HG03175 (cell line): ENCODE measurements around the gene UROS.

Experiments used
- ATAC-seq: cut with Tn5 transposase; IDR thresholded peaks from one replicate; pipeline ENCODE4 v1.9.1; 2021; ENCODE audit warnings: mild to moderate bottlenecking, moderate library complexity; ENCODE audit not compliant: unreplicated experiment

UROS gene

DNA sequence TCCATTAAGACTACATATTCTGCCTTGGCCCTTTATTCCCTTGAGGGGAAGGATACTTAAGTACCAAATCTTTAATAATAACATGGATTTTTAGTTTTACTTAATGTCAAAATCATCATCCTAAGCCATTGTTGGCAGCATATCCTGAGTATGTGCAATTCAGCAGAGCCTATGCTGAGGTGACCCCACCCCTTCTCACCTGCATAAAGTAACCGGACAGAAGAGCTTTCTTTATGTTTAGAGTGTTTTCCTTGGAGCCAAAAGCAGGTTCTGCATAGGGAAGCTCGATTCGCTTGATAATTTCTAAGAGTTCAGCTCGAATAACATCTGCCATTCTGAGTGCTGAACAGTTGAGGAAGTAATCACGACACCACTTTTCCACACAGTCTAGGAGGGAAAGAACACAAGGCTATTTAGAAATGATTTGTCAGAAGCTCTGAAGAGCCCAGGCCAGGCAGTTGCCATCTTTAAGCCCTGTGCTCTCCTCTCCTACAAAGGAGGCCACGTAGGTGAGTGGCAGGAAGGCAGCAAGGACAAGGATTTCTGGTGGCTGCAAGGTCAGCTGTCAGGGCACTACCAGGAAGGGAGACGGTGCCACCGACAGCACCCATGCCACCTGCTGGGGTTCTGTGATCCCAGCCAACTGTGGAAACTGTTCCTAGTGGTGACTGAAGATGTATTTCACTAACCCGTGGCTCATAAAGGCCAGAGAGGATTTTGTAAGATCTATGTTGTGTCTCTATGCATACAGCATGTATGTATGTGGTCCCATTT lies 15.9 kb upstream of the UROS start:
- ATAC-seq = no peak

DNA sequence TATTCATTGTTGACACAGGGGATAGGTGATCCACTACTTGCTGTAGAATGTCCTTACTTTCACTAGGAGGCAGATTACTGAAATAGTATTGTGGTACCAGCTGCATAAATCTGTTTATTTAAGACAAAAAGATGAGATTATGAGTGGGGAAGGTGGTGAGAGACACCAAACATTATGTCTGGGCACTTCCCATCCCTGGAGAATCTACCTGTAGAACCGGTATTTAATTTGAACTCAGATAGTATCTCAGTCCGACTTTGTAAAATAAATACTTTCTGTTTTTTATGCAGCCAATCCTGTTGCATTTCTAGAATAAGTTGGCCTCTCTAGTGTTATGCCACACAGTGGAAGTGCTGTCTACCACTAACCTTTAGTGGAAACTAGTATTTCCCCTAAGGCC lies 13.7 kb upstream of the UROS start:
- ATAC-seq = no peak

DNA sequence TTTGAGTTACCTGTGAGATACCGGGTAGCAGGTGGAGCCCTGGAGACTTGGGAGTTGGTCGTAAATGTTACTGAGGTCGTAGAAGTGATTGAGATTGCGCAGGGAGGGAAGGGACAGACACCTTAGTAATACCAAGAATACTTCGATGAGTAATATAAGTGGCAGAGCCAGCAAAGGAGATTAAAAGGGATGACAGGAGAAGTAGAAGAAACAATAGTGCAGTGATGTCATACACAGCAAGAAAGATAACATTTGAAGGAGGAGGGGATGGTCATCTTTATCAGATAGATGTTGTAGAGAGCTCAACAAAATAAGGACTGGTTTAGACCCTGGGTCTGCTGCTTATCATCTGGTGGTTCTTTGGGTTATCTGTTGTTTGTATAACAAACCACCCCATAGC lies 5.3 kb upstream of the UROS start:
- no peak for ATAC-seq

DNA sequence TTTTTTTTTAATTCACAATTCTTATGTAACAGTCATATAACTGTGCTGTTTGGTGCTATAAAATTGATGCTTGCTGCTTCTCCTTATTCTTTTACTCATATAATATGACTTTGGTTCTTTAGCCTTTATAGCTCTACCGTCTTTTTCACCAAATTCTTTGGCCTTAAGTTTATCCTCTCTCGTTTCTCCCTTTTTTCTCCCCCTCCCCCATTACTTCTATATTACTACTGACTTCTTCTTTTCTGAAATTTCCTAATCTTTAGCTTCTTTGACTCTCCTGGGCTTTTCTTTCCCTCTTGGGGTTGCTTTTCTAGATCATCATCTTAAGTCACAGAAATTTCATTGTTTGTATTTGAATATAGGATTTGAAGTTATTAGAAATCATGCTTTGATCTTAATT lies 4.1 kb upstream of the UROS start:
- ATAC-seq = no peak

DNA sequence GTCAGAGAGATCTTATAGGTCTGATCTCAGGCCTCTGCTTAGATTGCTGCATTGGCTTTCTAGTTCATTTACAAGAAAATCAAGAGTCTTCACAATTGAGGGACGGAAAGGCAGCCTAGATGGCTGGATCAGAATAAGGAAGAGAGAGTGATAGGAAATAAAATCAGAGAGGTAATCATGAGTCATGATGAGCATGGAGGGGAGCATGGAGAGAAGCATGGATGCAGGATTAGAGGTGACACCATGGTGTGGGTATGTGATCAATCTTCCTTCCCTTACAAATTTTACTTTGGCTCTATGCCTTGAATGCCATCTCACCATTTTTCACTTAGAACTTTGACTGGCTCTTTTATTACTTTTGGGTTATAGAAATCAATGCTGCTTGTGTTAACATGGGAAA lies 1.7 kb upstream of the UROS start:
- no peak for ATAC-seq

DNA sequence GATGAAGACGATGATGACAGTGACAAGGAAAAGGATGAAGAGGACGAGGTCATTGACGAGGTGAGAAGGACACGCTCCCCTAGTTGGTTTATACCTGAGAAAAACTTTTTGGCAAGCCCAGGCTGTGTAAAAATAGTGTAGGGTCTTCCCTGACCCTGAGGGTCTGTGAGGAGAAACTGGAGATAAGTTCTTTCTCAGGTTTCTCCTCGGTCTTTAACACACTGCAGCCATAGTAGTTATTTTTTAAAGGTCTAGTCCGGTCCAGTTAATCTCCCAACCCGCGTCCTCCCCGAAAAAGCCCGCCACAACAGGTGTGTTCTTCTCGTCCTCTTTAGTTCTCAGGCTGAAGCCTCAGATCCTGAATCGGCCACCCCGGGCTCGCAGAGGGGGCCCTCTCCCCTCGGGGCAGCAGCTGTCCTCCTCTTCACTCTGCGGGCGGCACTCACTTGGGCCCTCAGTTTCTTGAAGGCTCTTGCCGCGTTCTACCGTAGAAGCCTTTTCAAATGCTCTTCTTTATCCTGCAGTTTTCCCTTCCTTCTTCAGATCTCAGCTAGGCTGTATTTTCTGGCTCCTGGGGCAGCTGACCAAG lies 699 bp upstream of the UROS start:
- ATAC-seq = peak; percentile 1

DNA sequence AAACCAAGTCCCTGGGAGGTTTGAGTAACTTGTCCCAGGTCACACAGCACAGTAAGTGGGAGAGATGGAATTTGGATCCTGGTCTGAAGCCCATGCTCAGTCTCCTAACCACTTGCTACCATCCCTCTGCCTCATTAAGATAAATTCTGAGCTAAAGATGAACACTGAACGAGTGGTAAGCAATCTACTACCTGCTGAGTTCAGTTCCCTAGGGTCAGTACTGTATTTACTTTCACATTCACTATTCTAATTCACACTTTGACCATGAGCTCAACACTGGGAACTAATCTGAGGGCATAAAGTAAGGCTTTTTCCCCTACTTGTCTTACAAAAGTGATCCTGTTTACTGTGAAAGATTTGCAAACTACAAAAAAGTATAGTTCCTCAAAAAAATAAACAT lies 2.4 kb downstream of the UROS start:
- ATAC-seq = peak; percentile 66

DNA sequence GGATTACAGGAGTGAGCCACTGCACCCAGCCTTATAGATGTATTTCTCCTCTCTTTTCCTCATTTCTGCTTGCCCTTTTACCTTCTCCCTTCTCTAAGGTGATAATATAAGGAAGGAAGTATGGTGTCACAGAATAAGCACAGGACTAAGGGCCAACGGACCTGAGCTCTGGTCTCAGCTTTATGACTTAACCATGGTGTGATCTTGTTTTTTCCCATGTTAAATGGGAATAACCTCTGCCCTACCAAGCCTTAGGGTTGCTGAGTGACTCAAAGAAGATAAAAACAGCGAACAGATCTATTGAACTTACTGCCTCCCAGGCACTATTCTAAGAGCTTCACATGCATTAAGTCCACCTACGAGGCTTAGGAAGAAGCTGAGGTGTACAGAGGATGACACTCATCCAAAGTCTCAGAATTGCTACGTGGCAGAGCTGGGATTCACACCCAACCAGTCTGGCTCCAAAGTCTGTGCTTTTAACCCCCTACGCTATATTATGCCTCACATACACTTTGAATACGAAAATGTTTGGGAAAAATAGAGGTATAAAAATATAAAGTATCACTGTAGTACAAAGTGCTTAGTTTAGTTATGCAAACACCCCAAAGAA lies 5.6 kb downstream of the UROS start:
- no peak for ATAC-seq

DNA sequence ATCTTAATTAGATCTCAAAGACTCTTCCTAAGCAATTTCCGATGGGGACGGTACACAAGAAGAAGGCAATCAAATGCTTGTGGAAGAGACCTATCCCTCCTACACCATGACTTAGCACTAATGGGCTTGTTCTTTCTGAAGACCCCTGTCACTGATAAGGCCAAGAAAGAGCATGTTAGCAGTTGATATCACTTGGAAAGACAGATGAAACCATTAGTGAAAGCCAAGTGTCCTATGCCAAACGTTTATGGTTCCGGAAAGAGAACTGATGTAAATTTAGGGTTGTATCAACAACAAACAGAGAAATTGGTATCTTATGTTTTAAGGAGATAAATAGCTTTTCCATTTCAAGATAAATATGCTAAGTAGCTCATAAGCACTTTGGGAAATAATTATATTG lies 6.5 kb downstream of the UROS start:
- no peak for ATAC-seq

DNA sequence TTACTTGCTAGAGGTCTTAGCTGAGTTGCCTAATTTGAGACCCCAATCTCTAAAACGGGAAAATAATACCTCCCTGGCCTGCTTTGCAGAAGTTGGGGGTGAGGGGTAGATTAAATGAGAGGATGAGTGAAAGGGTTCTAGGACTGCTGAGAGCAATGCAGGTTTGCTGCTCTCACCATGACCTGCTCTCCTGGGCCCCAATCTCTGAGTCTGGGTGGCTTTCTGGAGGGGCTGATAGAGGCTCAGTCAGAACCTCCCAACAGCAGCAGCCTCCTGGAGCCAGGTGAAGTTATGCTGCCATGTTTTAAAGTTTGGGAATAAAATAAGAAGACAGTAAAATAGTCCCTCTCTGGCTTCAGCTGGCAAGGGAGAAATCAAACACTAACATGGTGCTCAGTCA lies 7.3 kb downstream of the UROS start:
- no peak for ATAC-seq

DNA sequence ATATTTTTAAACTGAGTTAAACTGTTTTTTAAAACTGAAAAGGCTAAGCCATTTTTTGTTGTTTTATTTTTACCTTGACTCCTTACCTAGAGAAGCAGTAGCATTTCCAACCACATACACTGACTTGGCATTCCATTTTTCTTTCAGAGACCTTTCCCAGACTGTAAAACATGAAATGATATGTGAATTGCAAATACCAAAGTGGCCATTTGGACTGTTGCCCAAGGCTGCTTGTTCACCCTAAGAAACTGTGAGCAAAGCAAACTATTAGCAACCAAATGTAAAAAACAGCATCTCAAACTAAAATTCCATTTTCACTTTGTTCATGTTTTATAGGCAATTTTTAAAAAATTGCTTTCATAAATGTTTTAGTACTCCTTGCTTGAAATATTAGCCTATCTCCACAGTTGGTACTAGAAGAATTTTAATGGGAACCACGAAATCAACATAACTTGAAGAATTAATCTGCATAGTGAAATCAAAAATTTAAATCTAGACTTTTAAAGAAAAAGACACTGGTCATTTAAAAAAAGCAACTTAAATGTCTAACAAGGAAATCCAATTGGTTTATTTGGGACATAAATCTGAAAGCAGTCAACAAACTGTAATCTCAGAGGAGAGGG lies 10.8 kb downstream of the UROS start:
- no peak for ATAC-seq

DNA sequence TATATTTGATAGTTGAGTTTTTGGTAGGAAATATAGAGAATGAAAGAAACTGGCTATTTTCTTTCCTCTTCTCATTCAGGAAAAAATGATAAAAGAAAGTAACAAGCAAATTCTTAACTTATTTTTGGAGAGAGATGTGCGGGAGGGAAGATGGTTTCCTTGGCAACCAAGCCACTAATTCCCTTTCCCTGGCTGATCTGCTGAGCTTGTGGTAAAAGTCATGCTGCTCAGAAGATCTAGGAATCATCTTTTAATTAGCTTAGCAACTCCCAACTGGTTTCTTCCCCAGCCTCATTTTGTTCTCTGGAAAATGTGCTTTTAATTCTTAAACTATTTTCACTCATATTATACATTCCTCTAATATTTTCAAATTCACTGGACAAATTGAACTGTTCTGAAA lies 11.8 kb downstream of the UROS start:
- ATAC-seq = no peak

DNA sequence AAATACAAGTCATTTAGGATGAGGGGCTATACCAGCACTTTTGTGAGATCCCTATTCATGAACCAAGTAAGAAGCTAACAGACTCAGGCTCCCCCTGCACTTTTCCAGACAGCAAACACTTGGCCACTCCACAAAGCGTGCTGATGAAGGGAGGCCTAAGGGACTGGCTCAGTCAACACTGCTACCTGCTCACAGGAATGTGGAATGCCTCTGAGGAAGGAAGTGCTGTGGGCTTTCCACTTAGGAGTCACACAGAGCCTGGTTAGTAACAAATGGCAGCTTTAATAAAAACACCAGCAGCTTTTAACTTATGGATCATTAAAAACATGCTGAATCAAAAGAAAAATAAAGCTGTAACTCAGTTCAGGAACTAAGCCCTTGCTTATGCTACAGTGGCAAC lies 15.0 kb downstream of the UROS start:
- no peak for ATAC-seq

DNA sequence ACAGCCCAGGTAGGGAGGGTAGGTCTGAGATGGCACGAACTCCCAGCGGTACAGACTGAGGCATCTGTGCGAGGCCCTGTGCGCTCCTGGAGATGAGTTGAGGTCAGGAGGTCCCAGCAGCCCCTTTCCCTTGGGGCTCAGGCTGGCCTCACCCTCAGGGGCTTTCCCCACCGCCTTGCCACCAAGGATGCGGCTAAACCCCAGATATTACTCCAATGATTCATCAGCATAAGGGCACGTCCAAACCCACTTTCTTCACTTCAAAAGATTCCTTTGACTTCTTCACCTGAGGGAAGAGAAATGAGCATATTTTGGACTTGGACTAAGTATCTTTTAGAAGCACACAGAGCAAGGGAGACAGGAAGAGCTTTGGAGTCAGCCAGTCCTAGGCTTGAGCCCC lies 20.3 kb downstream of the UROS start:
- no peak for ATAC-seq

DNA sequence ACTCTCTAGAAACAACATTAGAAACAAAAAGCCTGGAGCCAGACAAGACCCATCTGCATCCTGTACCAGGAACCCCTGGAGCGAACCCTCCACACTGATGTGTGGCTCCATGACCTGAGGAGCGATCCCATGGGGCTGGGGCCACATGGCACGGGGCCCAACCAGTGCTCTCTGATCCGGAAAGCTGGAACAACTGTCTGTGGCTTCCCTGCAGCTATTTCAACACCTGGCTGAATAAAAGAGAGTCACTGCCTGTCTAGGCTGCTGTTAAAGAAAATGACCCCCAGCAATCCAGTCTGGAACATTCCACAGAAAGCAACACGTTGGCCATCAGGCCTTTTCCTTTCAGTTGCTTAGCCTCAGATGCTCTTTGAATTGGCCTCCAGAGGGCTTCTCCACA lies 20.9 kb downstream of the UROS start:
- no peak for ATAC-seq

DNA sequence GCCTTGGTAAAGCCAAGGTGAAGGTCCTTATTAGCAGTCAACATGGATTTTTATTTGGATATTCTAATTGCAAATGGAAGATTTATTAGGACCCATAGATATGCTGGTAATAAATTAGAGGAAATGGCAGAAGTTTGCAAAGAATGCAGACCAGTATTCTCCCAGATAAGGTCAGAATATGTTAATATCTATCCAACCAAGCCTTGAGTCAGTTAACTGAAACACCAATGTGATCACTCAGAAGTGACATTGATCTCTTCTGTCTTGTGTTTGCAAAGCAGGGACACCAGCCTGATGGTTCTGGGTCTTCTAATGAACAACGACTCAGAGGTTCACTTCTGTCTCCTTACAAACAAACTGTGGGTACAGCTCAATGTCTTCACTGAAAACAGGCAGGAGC lies 21.5 kb downstream of the UROS start:
- no peak for ATAC-seq

DNA sequence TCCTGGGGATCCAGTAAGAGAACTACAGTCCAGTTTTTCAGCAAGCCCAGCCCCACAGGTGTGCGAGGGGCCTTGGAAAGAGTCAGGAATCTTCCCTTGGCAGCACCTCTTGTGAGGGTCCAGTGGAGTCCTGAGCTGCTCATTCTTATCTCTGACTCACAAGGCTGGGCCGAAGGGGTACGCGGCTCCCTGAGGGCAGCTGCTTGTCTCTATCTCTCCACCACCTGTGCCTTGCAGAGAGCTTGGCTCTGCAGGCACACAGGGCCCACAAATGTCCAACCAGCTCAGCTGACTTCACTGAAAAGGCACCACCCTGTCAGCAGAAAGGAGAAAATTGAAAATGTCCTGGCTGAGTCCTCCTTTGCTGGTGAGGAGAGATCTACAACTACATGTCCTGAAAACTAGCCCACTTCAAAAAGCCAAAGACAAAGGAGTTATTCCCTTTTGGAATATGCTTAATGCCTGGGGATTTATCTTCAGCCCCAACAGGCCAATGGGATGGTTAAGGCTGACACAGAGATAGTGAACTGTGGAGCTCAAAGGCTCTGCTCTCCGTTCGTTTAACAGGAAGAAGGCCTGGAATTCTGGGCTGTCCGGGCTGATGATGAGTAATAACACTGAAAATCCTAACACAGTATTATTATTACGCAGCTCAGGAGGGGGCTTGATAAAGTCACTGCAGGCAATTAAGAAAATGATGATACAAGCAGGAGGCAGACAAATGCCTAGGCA lies 23.4 kb downstream of the UROS start:
- ATAC-seq = no peak

DNA sequence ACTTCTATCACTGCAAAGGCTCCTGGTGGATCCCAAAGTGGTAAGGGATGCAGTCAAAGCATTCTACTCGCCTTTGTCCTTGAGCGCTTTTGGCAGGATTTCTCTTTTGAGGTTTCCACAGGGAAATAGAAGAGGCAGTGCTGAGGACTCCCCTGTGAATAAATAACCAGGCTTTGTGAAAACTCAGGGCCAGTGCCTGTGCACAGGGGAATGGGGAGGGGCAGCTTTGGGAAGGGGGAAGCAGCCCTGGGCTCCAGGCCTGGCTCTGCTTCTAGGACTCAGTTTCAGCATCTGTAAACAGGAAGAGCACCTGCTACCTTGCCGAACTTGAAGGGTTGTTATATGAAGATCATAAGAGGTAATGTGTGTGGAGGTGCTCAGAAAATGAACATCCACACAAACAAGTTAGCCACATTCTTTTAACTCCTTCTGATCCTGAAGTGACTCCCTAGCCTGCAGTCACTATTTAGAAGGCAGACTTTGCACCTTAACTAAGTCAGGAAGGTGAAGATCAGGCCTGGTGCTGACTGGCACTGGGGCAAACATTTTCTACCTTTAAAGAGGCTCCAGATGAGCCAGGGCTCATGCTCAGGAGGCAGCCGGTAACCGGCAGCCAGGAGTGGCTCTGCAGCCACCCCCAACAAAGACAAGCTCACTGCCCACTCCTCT lies 24.9 kb downstream of the UROS start:
- no peak for ATAC-seq

DNA sequence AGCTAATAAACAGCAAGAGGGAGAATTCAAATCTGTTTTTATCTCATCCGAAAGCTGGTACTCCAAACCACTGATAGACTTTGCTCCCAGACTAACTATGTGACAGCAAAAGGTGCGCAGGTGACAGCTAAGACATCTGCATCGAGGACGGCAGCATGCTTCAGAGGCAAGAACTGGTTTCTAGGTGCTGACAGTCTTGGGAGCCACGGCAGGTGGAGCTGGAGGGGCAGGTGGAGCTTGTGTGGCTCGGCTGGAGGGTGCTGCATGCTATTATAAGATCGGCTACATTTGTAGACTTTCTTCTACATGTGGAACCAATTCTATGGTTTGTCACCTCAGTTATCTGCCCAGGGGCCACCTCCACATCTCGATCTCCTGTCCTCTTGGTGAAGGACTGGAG lies 25.6 kb downstream of the UROS start:
- ATAC-seq = no peak

DNA sequence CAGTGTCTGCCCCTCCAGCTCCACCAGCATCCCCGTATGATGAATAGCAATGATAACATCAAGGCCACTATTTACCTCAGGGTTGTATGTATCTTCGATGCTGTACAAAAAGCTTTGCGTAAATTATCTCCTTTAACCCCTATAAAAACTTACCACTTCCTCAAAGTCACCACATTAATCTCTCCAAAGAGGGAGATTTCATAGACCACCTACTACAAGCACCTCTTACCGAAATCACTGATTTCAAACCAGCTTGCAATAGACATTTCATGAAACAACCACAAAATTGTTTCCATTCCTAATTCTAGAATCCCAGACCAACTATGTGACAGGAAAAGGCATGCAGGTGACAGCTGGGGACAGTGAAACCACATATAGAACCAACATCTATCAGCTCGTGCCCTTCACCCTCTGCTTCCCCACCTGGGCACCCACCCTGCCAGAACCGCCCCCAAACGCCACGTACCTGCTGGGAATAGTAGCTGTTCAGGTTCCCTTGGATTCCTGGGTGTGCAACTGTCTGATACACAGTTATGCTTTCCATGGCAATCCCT lies 27.3 kb downstream of the UROS start:
- no peak for ATAC-seq

DNA sequence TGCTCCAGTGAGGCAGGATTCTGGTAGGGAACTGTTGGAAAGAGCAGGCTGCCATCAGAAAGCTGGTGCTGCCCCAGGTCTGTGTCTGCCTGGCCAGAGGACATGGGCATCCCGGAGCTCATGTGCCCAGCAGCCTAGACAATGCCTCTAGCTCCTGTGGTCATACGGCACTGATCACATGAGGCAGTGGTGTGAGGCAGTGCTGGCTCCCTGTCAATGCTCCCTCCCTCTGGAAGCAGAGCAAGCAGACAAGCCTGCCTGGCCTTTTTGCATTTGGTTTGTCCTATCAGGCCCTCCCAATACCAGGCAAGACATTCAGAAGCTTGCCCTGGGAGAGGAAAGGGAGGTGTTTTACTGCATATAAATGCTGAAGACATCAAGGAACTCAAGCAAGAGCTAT lies 27.9 kb downstream of the UROS start:
- ATAC-seq = no peak
